Kidney glomerular epithelial cell (primary cell): ENCODE measurements around the gene PKN2.
"Not testable (repeated sequence)": the region's sequence is repeated elsewhere in the genome, so short reads cannot be mapped to it uniquely, and the experiment has no call there.

Experiments
- DNase-seq: peaks from one replicate; lab custom pipeline; 2025; lab: John Stamatoyannopoulos, UW

PKN2 gene

DNA sequence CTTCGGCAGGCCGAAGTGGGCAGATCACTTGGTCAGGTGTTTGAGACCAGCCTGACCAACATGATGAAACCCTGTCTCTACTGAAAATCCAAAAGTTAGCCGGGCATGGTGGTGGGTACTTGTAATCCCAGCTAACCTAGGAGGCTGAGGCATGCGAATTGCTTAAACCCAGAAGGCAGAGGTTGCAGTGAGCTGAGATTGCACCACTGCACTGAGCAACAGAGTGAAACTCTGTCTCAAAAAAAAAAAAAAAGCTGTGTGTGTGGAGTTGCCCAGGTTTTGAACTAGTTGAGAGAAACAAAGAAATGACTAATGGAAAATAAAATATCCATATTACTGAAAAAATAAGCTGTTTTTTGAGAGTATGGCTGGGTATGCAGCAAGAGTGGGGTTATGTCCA lies 107.1 kb downstream of the PKN2 start:
- DNase-seq, result no peak

DNA sequence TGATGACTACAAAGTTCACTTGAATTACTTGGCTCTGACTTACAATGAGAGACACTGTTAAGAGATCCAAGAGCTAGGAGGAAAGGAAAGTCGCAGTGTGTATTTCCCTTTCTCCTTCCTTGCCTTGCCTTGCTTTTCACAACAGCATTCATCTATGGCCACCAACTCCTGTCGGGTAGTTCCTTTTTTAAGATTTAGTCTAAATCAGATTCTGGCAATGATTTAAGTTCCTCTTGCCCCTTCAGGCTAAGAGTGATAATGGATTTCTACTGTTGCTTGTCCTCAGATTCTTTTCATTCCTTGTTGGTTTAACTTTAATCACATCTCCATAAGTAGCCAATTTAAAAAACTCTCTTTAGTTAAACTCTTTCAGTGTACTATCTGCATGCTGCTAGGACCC lies 115.4 kb downstream of the PKN2 start:
- no peak for DNase-seq

DNA sequence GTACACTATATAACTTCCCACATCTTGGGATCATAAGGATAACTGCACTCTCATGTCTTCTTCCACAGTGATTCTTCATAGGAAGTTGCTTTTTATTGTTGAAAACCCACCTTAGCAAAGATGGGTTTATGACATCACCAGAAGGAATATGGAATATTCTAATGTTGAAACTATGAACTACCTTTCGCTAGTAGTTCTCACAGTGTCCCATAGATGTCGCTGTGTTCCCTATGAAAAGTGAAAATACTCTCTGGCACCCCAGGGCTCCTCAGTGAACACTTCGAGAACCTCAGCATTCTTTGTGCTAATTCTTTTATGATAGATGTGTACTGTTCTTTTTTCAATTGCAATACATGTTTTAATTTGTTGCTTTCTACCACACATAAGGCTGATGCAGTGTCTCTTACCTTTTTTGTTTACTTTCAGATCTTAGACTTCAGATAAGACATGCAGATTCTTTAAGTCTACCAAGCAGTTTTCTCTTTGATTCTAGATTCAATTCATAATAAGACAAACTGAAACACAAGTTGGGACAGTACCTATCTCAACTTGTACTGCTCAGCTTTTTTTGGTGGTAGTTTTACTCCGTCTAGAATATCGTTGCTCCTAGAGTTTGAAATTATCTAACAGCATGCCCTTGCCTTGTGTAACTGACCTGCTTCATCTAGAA lies 116.4 kb downstream of the PKN2 start:
- DNase-seq, result no peak

DNA sequence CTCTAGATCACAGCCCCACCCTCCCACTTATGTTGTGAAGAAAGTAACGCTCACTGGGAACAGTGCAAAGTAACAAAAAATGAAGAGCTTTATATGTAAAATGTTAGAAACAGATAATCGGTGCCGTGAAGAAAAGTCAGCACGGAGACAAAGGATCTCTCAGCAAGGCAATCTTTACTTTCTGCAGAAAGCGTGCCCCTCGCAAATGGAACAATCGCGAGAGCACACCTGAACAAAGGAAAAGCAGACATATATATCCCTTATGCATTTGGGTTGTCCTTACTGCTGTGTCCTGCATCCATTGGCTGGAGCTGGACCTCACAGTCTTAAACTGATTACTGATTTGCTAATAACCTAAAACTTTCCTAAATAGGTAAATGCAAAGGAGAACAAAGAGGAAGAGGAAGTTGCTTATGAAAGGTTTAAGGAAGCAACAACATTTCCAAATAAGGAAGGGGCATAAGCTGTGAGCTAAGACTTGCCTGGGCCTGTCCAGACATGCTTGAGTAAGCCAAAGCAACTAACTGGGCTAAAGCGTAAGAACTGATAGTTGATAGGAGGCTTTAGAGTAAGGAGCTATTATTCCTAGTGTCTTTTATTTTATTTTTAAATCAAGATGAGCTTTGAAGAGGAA lies 117.6 kb downstream of the PKN2 start:
- no peak for DNase-seq

DNA sequence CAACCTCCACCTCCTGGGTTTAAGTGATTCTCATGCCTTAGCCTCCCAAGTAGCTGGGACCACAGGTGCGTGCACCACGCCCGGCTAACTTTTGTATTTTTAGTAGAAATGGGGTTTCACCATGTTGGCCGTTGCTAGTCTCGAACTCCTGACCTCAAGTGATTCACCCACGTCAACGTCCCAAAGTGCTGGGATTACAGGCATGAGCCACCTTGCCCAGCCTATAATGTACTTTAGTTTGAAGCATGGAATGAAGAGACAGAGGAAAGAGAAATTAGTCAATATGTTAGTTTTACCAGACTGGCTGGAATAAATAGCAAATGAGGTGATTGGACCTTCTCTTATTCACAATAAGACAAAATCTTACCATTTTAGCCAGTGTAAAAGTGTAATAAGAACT lies 118.3 kb downstream of the PKN2 start:
- DNase-seq, result no peak

DNA sequence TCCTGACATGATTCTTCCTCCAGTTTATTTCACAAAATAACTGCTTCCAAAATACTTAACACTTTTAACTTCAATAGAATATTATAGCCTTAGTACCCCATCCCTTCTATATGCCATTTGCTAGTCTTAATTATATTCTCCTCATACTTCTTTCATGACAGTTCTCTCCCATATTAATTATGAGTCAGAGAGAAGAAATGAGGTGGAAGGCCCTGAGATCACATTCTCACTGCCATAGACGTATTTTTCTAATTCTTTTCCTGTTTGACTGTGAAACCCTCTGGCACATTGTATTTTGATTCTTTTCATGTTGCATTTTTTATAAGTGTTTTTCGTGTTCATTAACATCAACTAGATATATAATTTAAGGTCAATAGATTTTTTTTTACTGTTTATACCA lies 118.9 kb downstream of the PKN2 start:
- peak; percentile 30 for DNase-seq

DNA sequence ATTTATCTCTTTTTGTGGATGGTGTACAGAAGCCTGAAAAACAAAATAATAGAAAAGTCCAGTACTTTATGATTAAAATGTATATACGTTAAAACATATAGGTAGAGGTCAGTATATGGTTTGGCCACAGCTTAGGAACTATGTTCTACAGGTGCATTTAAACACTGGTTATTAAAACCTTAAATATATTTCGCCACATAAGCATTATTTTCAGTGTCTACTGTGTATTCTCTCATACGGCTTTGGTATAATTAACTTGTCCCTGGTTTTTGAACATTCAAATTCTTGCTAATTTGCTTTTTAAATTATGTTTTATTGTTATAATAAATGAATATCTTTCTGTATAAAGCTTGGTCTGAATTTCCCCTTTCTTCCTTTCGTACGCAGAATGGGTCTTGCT lies 119.4 kb downstream of the PKN2 start:
- no peak for DNase-seq

DNA sequence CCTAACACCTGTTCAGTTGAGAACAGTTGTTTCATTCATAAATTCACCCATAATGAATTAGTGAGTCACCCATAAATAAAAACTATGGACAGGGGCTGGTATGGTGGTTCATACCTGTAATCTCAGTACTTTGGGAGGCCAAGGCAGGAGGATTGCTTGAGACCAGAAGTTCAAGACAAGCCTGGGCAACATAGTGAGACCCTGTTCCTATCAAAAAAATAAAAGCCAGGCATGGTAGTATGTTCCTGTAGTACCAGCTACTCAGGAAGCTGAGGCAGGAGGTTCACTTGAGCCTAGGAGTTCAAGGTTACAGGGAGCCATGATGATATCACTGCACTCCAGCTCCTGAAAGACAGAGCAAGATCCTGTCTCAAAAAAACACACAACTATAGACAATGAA lies 128.3 kb downstream of the PKN2 start:
- DNase-seq, result no peak

DNA sequence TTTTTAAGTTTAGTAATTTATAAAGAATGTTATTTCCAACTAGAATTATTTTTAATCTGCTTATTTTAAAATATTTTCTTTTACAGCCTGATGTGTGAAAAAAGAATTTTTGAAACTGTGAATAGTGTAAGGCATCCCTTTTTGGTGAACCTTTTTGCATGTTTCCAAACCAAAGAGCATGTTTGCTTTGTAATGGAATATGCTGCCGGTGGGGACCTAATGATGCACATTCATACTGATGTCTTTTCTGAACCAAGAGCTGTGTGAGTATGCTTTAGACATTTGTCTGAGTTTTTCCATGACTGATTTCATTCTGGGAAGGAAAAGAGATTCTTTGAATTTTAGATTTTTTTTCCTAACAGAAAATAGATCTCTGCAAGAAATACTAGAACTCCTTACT lies 129.4 kb downstream of the PKN2 start:
- DNase-seq, result no peak

DNA sequence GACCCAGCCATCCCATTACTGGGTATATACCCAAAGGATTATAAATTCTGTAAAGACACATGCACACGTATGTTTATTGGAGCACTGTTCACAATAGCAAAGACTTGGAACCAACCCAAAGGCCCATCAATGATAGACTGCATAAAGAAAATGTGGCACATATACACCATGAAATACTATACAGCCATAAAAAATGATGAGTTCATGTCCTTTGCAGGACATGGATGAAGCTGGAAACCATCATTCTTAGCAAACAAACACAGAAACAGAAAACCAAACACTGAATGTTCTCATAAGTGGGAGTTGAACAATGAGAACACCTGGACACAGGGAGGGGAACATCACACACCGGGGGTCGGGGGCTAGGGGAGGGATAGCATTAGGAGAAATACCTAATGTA lies 135.6 kb downstream of the PKN2 start:
- not testable (repeated sequence) for DNase-seq

DNA sequence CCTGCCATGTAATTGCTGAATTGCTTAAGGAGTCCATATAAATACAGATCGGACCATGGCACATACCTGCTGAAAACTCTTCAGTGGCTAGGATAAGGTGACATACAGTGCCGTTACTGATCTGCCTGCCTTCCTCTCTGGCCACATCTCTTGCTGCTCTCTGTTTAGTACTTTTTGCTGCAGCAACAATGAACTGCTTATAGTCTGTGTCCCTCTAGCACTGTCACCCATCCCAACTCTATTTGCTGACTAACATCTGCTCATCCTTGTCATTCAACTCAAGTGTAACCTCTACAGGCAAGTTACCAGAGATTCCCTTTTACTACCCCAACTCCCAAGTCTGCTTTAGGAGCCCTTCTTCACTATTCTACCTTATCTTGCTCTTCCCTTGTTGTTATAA lies 141.6 kb downstream of the PKN2 start:
- no peak for DNase-seq

DNA sequence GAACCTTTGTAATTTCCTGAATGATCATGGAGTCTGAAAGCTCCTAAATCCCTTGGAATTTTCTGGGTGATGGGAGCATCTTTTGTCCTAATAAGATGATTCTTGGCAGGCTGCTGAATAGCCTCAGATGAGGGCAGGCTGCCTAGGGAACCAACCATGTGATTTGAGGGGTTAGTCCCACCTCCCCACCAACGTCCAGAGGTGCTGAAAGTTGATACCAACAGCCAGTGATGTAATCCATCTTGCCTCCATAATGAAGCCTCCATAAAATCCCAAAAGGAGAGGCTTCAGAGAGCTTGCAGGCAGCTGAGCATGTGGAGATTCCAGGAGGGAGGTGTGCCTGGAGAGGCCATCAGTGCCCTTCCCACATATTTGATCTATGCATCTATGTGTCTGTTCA lies 163.6 kb downstream of the PKN2 start:
- DNase-seq, result no peak

DNA sequence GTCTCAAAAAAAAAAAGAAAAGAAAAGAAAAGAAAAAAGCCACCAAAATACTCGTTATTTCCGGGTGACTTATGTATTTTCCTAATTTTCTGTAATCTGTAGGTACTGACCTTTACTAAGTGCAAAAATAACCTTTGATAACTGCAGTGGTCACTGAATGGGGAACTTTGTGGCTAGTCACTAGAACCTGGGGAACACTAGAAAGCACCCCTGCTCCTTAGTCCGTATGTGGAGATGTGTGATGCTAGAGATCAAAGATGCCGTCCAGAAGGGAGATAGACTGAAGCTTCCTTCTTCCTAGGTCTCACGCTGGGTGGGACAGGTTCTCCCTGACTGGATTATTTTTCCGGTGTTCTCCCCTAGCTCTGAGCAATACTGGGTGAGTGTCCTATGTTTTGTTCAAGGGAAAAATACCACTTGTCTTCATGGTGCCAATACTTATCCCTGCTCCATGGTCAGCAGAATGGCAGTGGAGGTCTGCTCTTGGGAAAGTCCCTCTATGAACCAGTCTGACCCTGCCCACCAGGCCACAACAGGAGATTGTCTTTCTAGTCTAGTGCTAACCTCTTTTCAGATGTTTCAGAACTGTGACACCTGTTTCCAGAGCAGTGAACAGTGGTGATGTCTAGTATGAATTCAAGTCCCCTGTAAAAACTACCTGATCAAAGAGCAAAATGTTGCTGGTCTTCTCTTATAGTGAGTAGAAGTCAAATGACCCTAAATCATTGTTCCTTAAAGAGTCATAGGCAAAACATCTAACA lies 167.4 kb downstream of the PKN2 start:
- no peak for DNase-seq

DNA sequence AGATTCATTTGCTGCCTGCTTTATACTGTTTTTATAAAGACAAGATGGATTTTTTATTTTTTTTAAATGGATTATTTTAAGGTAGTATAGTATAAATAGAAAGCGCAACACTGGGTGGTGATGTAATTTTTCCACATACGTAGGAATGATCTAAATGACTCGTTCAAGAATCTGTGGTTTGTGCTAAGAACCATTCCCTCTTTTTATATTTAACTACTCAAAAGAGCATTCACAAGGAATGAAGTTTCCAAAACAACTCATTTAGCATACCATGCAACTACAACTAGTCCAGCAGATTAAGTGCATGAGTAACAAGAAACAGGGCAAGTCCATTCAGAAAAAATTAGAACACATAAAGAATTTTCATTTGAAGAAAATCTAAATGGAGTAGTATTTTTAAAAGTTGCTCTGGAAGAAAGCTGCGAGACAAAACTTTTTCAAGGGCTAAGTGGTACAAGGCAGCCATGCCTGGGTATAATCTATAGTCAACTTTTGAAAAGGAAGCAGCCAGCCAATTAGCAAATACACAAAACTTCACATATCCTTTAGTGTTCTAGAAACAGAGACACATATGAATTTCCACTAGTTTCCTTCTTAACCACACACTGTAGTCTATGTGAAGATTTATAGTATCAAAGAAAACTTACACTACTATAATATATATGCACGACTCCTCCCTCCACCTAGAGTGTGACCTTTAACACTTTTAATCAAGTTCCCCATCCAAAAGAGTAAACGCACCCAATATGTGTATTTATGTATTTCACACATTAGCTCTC lies 183.9 kb downstream of the PKN2 start:
- DNase-seq, result peak; percentile 9

DNA sequence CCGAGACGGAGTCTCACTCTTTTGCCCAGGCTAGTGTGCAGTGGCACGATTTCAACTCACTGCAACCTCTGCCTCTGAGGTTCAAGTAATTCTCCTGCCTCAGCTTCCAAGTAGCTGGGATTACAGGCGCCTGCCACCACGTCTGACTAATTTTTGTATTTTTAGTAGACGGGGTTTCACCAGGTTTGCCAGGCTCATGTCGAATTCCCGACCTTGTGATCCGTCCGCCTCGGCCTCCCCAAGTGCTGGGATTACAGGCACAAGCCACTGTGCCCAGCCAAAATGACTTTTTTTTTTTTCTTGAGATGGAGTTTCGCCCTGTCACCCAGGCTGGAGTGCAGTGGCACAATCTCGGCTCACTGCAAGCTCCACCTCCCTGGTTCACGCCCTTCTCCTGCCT lies 185.6 kb downstream of the PKN2 start:
- not testable (repeated sequence) for DNase-seq

DNA sequence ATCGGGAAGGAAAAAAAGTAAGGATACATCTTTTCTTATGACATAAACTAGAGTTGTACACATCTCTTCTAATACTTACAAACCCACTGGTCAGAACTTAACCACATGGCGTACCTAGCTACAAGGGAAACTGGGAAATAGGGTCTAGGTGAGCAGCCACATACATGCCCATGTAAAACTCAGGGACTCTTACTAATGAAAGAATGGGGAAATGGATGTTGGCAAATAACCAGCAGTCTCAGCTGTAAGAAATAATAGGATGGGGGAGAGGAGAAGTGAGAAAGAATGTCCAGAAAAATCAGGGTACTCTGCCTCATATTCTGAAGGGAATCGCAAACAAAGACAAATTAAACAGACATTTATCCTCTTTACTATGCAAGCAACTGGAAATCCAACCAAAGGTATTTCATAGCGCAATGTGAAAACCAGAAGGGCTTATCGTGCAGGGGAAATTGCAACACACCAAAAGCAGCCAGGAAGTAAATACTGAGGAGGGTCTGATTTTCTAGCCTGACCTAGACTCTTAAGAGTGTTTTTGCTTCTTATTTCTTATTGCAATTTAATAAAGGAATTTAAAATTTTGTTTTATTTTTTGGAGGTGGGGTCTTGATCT lies 189.8 kb downstream of the PKN2 start:
- DNase-seq, result no peak

DNA sequence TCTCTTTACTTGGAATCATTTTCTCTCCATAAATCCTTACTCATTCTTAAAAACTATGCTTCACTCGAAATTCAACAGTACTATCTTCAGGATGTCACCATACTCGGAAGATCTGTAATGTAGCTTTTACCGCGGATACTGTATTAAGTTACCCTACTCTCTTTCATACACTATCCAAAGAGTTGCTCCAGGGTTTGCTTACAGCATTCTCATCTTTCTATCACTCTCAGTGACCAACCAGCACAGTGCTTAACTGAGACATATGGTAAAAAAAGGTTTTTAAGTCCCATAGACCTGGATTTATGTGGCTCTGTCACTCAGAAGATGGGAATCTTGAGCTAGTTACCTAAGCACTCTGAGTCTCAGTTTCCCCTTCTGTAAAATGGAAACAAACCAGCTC lies 191.5 kb downstream of the PKN2 start:
- DNase-seq, result no peak

DNA sequence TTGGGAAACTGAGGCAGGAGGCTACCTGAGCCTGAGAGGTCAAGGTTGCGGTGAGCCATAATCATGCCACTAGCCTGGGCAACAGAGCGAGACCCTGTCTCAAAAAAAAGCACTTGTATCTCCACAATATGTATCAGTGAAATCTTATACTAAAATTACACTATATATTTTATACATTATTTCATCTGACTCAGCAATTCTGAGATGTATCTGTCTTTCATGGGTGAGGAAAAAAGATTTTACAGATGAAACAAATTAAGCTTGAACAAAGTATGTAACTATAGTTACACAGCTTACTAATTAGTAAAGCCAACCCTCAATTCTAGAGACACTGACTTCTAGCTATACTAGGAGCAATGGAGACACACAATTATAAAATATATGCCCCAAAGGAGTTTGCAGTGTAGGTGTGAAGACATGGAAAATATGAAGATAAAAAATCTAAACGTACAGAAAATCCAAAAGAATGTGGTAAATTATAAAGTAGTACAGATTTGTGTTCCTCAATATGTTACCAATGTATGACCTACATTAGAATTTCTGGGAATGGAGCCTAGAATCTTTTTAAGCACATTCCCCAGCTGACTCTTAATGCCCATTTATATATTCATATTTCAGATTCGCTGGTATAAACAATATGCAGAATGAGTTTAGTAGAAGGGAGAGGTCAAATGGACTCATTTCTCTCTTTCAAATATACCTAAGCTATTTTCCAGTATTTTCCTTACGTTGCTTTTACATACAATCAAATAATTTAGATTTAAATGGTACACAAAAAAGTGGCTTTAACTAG lies 192.7 kb downstream of the PKN2 start:
- no peak for DNase-seq

DNA sequence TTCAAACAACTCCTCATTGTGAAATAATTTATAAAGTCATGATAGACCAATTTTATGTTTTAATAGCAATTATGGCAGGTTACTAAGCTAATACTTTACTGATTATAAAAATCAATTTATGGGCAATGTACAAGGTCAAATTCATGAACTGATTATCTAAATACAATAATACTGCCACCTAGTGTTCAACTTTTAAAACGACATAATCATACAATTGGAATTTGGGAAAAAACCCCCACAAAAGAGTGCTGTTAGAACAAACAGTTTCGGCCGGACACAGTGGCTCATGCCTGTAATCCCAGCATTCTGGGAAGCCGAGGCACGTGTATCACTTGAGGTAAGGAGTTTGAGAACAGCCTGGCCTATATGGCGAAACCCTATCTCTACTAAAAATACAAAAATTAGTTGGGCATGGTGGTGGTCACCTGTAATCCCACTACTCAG lies 193.3 kb downstream of the PKN2 start:
- DNase-seq, result peak; percentile 31

DNA sequence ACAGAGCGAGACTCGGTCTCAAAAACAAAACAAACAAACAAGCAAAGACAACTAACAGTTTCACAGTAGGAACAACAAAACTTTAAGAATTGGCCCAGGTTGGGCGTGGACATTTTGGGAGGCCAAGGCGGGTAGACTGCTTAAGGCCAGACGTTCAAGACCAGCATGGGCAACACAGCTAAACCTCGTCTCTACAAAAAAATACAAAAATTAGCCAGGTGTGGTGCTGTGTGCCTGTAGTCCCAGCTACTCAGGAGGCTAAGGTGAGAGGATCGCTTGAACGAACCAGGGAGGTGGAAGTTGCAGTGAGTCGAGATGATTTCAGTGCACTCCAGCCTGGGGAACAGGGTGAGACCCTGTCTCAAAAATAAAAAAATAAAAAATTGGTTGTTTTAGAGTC lies 193.8 kb downstream of the PKN2 start:
- DNase-seq, result no peak

DNA sequence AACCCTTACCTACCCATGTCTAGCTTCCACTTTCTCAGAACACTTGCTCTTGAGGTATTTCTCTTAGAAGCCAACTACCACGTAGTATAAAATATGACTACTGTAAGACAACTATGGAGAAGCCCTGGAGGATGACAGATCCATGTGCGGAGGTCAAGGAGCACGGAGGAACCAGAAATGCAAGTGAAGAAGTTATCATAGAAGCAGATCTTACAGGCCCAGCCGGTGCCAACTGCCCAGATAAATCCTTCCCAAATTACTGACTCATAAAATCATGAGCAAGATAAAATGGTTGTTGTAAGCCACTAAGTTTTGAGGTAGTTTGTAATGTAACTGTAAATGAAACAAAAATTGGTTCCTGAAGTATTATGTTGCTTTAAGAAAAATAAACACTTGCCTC lies 194.7 kb downstream of the PKN2 start:
- no peak for DNase-seq
